SU-DHL-6 (cell line): ENCODE measurements around the gene EPHB1.

Source experiments
- EZH2phosphoT487 ChIP-seq: fragments of 200-600 bp; sonication (generic), shearing (Covaris generic); conservative IDR thresholded peaks from 2 replicates; pipeline ENCODE4 v1.6.1; 2018; ENCODE audit warnings: mild to moderate bottlenecking, antibody characterized with exemption, low read length, moderate library complexity, mixed read lengths
- TF ChIP-seq, protein P1 (sequence below): fragments of 200-600 bp; sonication (generic); IDR thresholded peaks from one replicate; pipeline ENCODE4 v1.5.1; 2017; ENCODE audit warnings: antibody characterized with exemption, mild to moderate bottlenecking, low read length, moderate library complexity; ENCODE audit not compliant: insufficient read depth, poor library complexity, severe bottlenecking

- TF ChIP-seq, protein P1, sequence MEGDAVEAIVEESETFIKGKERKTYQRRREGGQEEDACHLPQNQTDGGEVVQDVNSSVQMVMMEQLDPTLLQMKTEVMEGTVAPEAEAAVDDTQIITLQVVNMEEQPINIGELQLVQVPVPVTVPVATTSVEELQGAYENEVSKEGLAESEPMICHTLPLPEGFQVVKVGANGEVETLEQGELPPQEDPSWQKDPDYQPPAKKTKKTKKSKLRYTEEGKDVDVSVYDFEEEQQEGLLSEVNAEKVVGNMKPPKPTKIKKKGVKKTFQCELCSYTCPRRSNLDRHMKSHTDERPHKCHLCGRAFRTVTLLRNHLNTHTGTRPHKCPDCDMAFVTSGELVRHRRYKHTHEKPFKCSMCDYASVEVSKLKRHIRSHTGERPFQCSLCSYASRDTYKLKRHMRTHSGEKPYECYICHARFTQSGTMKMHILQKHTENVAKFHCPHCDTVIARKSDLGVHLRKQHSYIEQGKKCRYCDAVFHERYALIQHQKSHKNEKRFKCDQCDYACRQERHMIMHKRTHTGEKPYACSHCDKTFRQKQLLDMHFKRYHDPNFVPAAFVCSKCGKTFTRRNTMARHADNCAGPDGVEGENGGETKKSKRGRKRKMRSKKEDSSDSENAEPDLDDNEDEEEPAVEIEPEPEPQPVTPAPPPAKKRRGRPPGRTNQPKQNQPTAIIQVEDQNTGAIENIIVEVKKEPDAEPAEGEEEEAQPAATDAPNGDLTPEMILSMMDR = no peak
- TF ChIP-seq EZH2phosphoT487 = no peak
These were observed 339.0 kb downstream of the EPHB1 start for GRCh38 chr3:135133905-135134683.
